NCI-H510A (cell line): ENCODE data around the gene S100A16.
A peak's percentile ranks its signal among the peaks of the same experiment; 100 is the strongest.

ENCODE experiments used
- DNase-seq: peaks from one replicate; lab custom pipeline; 2025; lab: John Stamatoyannopoulos, UW

S100A16 gene

DNA sequence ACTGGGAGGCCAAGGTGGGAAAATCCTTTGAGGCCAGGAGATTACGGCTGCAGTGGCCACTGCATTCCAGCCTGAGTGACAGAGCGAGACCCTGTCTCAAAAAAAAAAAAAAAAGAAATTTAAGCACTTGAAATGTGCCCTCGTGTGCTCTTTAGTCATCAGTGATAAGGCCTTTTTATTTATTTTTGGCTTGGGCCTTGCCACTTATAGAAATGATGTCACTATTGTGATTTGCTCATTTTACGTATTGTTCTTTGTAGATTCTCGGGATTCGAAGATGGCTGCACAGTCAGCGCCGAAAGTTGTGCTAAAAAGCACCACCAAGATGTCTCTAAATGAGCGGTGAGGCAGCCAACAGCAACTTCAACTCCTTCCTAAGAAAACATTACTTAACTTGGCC is 23.4 kb upstream of the S100A16 start:
- DNase-seq = no peak

- DNase-seq = no peak
These were observed 22.9 kb upstream of the S100A16 start for GRCh38 chr1:153635872-153636271.

- DNase-seq = peak; percentile 91
These were observed 21.1 kb upstream of the S100A16 start, which contains the start of gene CHTOP for GRCh38 chr1:153633754-153634665. Gene CHTOP, plus strand, starts transcription at chr1:153634066. Its CDS starts 2,523 bp downstream, at chr1:153636589.

DNA sequence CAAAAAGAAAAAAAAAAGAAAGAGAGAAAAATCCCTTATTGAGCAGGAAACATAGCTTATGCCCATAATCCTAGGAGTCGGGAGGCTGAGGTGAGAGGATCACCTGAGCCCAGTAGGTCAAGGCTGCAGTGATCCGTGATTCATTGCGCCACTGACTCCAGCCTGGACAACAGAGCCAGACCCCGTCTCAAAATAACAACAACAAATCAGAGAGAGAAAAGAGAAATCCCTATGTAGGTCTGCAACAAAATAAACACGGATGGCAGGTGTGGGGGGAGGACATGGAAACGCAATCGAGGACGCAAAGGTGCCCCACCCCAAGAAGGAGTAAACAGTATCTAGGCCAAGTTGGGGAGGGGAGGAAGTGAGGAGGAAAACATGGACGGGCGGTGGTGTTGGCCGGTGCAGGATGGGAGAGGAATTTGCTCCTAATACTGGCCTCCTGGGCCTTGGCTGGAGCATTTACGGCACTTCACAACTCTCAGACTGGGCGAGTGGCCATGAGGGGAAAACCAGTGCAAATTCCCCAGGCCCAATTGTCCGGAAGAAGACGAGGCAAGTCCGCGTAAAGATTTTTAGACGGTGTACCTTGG is 20.3 kb upstream of the S100A16 start:
- no peak for DNase-seq

DNA sequence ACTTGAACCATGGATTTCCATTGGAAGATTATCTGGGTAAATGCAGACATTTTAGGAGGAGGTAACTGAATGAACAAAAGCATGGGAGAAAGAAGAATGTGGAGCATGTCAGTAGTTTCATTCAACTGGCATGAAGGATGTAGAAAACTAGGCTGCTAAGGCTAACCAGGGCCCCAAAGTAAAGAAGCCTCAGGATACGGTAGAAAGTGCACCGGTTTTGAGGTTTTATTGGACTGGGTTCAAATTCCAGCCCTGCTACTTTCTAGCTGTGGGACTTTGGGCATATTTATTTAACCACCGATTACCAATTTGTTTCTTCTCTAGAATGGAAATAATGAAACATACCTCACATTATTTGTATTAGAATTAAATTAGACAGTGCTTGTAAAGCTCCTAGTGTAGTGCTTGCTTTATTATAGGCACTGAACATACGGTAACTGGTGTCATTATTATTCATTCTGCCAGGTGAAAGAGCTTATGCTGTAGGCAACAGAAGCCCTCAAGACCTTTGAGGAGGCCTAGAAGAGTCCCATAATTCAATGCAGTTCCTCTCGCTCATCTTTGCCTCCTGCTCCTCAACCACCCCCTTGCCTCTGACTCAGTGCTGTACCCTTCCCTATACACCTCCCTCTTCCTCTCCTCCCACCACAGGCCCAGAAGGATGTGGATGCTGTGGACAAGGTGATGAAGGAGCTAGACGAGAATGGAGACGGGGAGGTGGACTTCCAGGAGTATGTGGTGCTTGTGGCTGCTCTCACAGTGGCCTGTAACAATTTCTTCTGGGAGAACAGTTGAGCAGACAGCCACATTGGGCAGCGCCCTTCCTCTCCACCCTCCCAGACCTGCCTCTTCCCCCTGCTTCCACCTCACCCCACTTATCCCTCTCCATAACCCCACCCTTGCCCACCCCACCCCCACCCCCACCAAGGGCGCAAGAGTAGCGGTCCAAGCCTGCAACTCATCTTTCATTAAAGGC is 18.4 kb upstream of the S100A16 start:
- no peak for DNase-seq

DNA sequence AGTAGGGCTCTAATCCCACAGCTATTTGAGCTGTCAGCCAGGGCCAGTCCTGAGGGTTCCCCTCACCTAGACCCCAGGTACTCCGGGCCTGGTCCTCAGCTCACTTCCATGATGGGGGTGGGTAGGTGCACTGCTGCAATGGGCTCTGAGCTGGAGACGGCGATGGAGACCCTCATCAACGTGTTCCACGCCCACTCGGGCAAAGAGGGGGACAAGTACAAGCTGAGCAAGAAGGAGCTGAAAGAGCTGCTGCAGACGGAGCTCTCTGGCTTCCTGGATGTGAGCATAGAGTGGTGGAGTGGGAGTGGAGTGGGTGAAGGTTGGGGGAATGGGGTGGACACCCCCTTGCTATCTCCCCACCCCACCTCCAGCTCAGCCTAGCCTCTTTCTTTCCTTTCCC is 17.4 kb upstream of the S100A16 start:
- DNase-seq = no peak

DNA sequence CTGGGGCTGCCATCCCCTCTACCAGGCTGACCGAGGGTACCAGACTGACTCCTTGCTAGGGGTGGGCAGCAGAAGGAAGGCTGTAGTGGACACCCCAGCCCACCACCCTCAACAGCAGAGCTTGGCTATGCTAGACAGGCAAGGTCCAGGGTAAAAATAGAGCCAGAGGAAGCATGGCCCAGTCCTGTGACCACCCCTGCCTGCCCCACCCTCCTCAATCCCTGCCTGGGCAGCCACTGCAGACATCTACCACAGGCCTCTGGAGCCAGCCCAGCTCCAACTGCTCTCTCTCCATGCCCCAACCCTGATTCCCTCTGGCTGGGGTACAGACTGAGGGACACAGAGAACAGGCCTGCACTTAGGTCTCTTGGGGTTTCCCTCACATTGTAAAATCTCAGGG is 17.0 kb upstream of the S100A16 start:
- no peak for DNase-seq

GRCh38 chr1:153629343-153629665 is 16.4 kb upstream of the S100A16 start:
- DNase-seq = no peak

DNA sequence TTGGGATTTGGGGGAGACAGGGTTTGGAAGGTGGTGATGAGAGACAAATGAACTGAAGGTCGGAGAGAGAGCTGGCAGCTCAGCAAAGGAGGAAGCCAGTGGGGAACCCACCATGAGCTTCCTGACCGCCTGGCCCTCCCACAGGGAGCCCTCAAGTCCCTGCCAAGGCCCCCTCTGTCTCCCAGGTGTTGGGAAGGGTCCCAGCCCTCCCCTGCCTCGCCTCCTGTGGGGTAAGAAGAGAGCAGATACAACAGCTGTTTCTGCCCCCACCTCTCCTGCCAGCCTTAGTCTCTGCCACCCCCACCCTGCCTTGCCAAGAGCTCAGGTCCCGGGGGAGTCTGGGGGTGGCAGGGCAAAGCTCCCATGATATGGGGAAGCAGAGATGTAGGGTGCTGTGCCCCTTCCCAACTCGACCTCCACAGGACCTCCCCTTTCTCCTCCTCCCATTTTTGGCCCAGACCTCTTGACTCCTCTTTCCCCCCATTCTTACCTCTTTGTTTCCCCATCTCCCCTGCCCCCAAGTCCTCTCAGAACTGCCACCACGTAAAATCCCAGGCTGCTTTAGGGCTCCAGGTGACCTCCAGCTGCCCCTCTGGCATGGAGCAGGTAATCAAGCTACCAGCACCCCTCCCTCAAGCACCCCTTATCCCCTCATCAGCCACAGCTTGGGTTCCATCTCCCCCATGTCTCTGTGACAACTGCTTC is 15.9 kb upstream of the S100A16 start:
- DNase-seq = no peak

DNA sequence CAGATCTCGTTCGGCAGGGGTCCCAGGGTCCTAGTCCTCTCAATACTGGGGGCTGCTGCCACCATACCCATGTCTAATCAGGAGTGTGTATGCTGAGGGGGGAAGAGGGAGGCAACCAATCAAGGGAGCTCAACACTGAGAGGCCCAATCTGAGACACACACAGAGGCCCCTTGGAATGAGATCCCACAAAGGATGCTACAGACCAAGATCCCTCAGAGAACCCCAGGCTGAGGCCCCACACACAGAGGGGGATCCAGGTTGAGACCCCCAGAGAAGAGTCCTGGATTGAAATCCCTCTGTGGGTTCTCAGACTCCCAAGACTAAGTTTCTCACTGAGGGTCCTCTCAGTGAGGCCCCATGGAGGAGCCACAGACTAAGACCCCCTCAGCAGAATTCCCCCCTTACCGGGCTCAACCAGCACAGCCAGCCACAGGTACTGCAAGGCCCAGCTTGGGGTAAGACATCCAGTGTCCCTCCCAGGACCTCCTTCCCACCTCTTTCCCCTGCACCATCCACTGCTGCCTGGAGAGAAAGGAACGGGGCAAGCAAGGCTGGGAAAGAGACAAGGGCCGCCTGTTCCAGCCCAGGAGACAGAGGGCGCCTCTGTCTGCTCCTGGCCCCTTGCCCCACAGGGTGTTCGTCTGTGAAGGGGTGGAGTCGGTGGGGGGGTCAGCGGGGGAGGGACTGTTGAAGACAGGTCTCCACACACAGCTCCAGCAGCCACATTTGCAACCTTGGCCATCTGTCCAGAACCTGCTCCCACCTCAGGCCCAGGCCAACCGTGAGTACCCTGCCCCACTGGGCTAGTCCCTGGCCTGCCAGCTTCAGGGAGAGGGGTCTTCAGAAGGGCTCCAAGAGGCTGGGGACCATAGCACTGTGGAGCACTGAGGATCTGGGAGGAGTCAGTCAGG is 15.0 kb upstream of the S100A16 start, which contains the start of gene S100A1:
S100A1 (plus strand) TSS at position 720 of the 912 bp plus-strand sequence. CDS start 2,088 bp downstream, outside the sequence.
- no peak for DNase-seq

GRCh38 chr1:153626904-153627714 is 14.2 kb upstream of the S100A16 start, which contains the start of gene S100A13:
Gene S100A13, minus strand, starts transcription at chr1:153627505. Its CDS starts 1,033 bp downstream, at chr1:153626472.
- peak; percentile 93 for DNase-seq

DNA sequence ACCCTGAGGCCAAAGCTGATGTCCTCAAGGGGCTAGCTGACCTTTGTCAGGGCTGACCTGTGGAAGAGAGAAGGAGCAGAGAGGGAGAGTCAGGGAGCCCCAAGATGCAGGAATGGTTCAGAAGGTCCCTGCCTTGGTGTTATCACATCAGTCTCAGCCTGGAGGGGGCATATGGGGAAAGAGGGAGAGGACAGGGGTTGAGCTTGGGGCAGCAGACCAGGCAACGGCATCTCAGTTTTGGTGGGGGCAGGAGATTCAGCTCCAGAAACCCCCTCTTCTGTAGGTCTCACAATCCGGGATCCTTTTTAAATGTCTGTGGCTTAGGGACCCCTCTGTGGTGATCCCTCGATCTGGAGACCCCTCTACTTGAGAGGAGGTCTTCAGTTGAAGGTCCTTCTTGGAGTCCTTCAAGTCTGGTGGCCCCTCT is 13.6 kb upstream of the S100A16 start:
- no peak for DNase-seq

DNA sequence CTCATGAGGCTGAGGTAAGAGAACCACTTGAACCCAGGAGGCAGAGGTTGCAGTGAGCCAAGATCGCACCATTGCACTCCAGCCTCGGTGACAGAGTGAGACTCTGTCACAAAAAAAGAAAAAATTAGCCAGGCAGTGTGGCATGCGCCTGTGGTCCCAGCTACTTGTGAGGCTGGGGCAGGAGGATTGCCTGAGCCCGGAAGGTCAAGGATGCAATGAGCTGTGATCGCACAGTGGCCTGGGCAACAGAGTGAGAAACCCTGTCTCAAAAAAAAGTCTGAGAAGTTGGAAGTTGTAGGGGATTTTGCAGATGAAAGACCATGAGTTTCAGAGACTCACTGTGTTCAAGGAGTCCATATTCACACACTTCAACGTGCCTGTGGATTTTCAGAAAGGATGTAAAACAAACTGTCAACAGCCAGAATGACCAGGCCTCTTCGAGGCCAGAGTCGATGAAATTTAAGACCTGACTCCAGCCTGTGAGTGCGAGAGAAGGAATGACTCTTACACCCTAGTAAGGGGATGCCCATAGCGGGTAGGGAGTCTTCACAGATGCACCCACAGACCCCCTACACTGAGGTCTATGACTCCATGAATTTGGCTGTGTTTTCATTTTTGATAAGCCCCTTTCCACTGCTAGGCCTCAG is 12.2 kb upstream of the S100A16 start:
- DNase-seq = no peak

GRCh38 chr1:153623101-153623500 is 10.2 kb upstream of the S100A16 start:
- no peak for DNase-seq

GRCh38 chr1:153619171-153619570 is 6.2 kb upstream of the S100A16 start:
- no peak for DNase-seq

- peak; percentile 10 for DNase-seq
These were observed 4.7 kb upstream of the S100A16 start for GRCh38 chr1:153617663-153618062.

DNA sequence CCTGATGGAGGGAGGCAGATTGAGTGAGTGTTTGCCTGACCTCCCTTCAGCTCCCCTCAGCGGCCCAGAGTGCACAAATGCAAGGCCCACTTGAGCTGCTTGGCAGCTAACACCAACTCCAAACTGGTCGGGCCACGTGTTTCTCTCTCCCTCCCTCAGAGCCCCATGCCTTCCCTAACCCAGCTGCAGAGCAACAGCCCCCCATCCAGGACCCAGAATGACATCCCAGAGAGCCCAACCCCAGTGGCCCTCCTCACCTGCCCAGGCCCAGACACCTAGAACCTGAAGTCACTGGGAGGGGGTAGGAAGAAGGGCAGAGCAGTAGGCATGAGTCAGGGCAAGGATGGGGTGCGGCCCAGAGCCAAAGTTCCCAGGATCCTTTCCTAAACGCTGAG is 4.0 kb upstream of the S100A16 start:
- no peak for DNase-seq

- DNase-seq = peak; percentile 63
These were observed 3.4 kb upstream of the S100A16 start, which contains the start of gene S100A14 for GRCh38 chr1:153616144-153616916. Gene S100A14, minus strand, starts transcription at chr1:153616325. Its CDS starts 467 bp downstream, at chr1:153615858.
